OCI-LY1 (cell line): ENCODE measurements around the gene TUT7.

ENCODE experiments used
- H2AFZ ChIP-seq: fragments of 200-600 bp; sonication (generic), shearing (Covaris generic); 2 replicates; pipeline ENCODE4 v1.6.0; 2014; ENCODE audit warnings: antibody characterized with exemption, mild to moderate bottlenecking, low read length
- H3F3A ChIP-seq: fragments of 200-600 bp; sonication (generic), shearing (Covaris generic); 2 replicates; pipeline ENCODE4 v1.6.0; 2014; ENCODE audit warnings: mild to moderate bottlenecking, antibody characterized with exemption, low read length, moderate library complexity; ENCODE audit not compliant: insufficient read depth
- H3K27ac ChIP-seq: fragments of 200-600 bp; sonication (generic); 2 replicates; pipeline ENCODE4 v1.5.1; 2014; ENCODE audit warnings: low read length, mixed run types, mild to moderate bottlenecking, low read depth; ENCODE audit not compliant: poor library complexity, severe bottlenecking
- H3K27me3 ChIP-seq: fragments of 200-600 bp; sonication (generic); 2 replicates; pipeline ENCODE4 v1.6.0; 2014; ENCODE audit warnings: antibody characterized with exemption, mild to moderate bottlenecking, low read length, moderate library complexity; ENCODE audit not compliant: insufficient read depth
- H3K36me3 ChIP-seq: fragments of 200-600 bp; sonication (generic); 2 replicates; pipeline ENCODE4 v1.6.1; 2014; ENCODE audit warnings: mild to moderate bottlenecking, antibody characterized with exemption, low read length, moderate library complexity, mixed read lengths; ENCODE audit not compliant: insufficient read depth
- H3K4me1 ChIP-seq: fragments of 200-600 bp; sonication (generic); 2 replicates; pipeline ENCODE4 v1.5.1; 2014; ENCODE audit warnings: mild to moderate bottlenecking, low read length, moderate library complexity; ENCODE audit not compliant: insufficient read depth, severe bottlenecking
- H3K4me2 ChIP-seq: fragments of 200-600 bp; sonication (generic), shearing (Covaris generic); 2 replicates; pipeline ENCODE4 v1.6.1; 2014; ENCODE audit warnings: low read length
- H3K4me3 ChIP-seq: fragments of 200-600 bp; sonication (generic); 2 replicates; pipeline ENCODE4 v1.5.1; 2014; ENCODE audit warnings: low read length, low read depth, mild to moderate bottlenecking, mixed read lengths; ENCODE audit not compliant: poor library complexity, severe bottlenecking
- H3K79me2 ChIP-seq: fragments of 200-600 bp; shearing (Covaris generic); 2 replicates; pipeline ENCODE4 v1.6.1; 2016; ENCODE audit warnings: mixed run types, low read length, mixed read lengths; ENCODE audit not compliant: insufficient read depth
- H3K9ac ChIP-seq: fragments of 200-600 bp; sonication (generic), shearing (Covaris generic); 2 replicates; pipeline ENCODE4 v1.6.1; 2014; ENCODE audit warnings: mild to moderate bottlenecking, low read length, mixed read lengths
- H3K9me2 ChIP-seq: fragments of 200-600 bp; sonication (generic), shearing (Covaris generic); 2 replicates; pipeline ENCODE4 v1.6.1; 2014; ENCODE audit warnings: low read depth, mild to moderate bottlenecking, low read length, mixed read lengths
- H3K9me3 ChIP-seq: fragments of 200-600 bp; shearing (Covaris generic); 2 replicates; pipeline ENCODE4 v1.6.1; 2014; ENCODE audit warnings: low read length, mixed read lengths
- H4K20me1 ChIP-seq: fragments of 200-600 bp; sonication (generic), shearing (Covaris generic); 2 replicates; pipeline ENCODE4 v1.6.0; 2016; ENCODE audit warnings: mild to moderate bottlenecking, low read length; ENCODE audit not compliant: insufficient read depth
- CTCF ChIP-seq: fragments of 200-600 bp; sonication (generic), shearing (Covaris generic); IDR thresholded peaks from 2 replicates; pipeline ENCODE4 v1.5.1; 2017; ENCODE audit warnings: mild to moderate bottlenecking, antibody characterized with exemption, low read length, moderate library complexity, mixed read lengths
- EZH2 ChIP-seq: fragments of 200-600 bp; sonication (generic), shearing (Covaris generic); IDR thresholded peaks from 2 replicates; pipeline ENCODE4 v1.8.0; 2017; ENCODE audit warnings: borderline replicate concordance, mixed run types, mild to moderate bottlenecking, antibody characterized with exemption, low read length, moderate library complexity, mixed read lengths

TUT7 gene

GRCh38 chr9:86336058-86336457 is 18.2 kb downstream of the TUT7 start:
- Histone ChIP-seq H4K20me1 (no peaks in the 10 kb centered on the region), H3F3A (no peaks in the 10 kb centered on the region; the same call in 1 of the 2 replicates), H2AFZ (no peak overlapping the region), H3K4me3 (no peak overlapping the region), H3K9ac (no peak overlapping the region), H3K4me2 (no peak overlapping the region), H3K79me2 (no peaks in the 10 kb centered on the region), H3K27me3 (no peaks in the 10 kb centered on the region), H3K4me1 (peaks cover 32% of the 10 kb centered on the region), H3K27ac (no peak overlapping the region), H3K36me3 (peaks cover 80% of the 10 kb centered on the region), H3K9me3 (no peaks in the 10 kb centered on the region), H3K9me2 (no peaks in the 10 kb centered on the region)
- TF ChIP-seq EZH2: no peak
- TF ChIP-seq CTCF: no peak

DNA sequence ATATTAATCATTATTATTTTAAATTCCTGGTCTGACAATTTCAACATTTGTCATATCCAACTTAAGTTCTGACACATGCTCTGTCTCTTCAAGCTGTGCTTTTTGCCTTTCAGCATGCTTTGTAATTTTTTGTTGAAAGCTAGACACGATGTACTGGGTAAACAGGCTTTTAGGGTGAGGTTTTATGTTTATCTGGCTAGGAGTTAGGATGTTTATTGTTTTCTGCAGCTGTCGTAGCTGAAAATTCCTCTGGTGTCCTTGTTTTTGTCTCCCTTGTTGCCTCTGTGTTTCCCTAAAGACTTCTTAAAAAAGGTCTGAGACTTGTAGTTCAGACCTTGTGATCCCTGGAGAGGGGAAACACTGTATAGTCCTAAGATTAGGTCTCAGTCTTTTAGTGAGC is 20.6 kb downstream of the TUT7 start:
- peaks cover 16% of the 10 kb centered on the region for H3K4me1 ChIP-seq
- H3F3A ChIP-seq: no peaks in the 10 kb centered on the region; the same call in 1 of the 2 replicates
- no peak overlapping the region for H3K4me3 ChIP-seq
- no peaks in the 10 kb centered on the region for H4K20me1 ChIP-seq
- no peak overlapping the region for H3K27ac ChIP-seq
- no peak overlapping the region for H2AFZ ChIP-seq
- no peaks in the 10 kb centered on the region for H3K9me3 ChIP-seq
- no peaks in the 10 kb centered on the region for H3K79me2 ChIP-seq
- H3K4me2 ChIP-seq: no peak overlapping the region
- H3K27me3 ChIP-seq: no peaks in the 10 kb centered on the region
- no peak overlapping the region for H3K9ac ChIP-seq
- H3K9me2 ChIP-seq: no peaks in the 10 kb centered on the region
- H3K36me3 ChIP-seq: peaks cover 58% of the 10 kb centered on the region
- TF ChIP-seq CTCF: no peak
- TF ChIP-seq EZH2: no peak

DNA sequence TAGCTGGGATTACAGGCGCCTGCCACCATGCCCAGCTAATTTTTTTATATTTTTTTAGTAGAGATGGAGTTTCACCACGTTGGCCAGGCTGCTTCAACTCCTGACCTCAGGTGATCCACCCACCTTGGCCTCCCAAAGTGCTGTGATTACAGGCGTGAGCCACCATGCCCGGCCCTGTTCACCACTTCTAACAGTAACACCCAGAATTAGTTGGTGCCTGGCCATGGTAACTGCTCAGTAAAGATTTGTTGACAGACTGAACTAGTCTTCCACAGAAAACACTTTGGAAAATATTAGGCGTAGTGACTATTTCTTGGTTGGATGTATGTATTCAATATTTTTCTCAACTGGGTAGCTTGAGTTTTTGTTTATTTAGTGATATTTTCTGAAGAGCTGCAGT is 24.0 kb downstream of the TUT7 start:
- TF ChIP-seq CTCF (no peak), EZH2 (no peak)
- H3K4me2 ChIP-seq: no peak overlapping the region
- H3K4me1 ChIP-seq: no peaks in the 10 kb centered on the region
- H2AFZ ChIP-seq: no peak overlapping the region
- no peaks in the 10 kb centered on the region for H3K9me2 ChIP-seq
- no peaks in the 10 kb centered on the region for H3F3A ChIP-seq
- H3K36me3 ChIP-seq: peaks cover 62% of the 10 kb centered on the region
- H3K27me3 ChIP-seq: no peaks in the 10 kb centered on the region
- H3K27ac ChIP-seq: no peak overlapping the region
- no peaks in the 10 kb centered on the region for H4K20me1 ChIP-seq
- no peaks in the 10 kb centered on the region for H3K9me3 ChIP-seq
- H3K79me2 ChIP-seq: no peaks in the 10 kb centered on the region
- no peak overlapping the region for H3K9ac ChIP-seq
- H3K4me3 ChIP-seq: no peak overlapping the region
